Fibroblast of villous mesenchyme (primary cell): Measurements from ENCODE around the gene VOPP1. TPM values are rescaled to one million over a fixed set of nuclear protein-coding genes. Genes with fewer than 3 reads are reported as not detected.
"Not testable (repeated sequence)": the region's sequence is repeated elsewhere in the genome, so short reads cannot be mapped to it uniquely, and the experiment has no call there.

Source experiments
- DNase-seq: peaks from one replicate; pipeline ENCODE4 v3.0.0-alpha.2; 2010; ENCODE audit warnings: low read depth
- H3K4me3 ChIP-seq: 2 replicates; pipeline ENCODE4 v1.5.1; 2011; ENCODE audit warnings: low read depth, mild to moderate bottlenecking, low read length
- CTCF ChIP-seq: IDR thresholded peaks from 2 replicates; pipeline ENCODE4 v1.5.1; 2012; ENCODE audit warnings: low read depth, mild to moderate bottlenecking, low read length; ENCODE audit not compliant: insufficient read depth
- total RNA-seq: library from RNA; depleted of rRNA; stranded (reverse); fragments of >200 nt; gene quantifications from 2 replicates; pipeline ENCODE4 v1.2.3, GENCODE V29; 2012

VOPP1 gene
- total RNA-seq, 1 donor = 81.2 TPM

GRCh38 chr7:55476852-55477780, 95.2 kb downstream of the VOPP1 start:
- no peak overlapping the region for H3K4me3 ChIP-seq
- no peak for TF ChIP-seq CTCF
- no peak for DNase-seq

GRCh38 chr7:55475855-55476803, 96.2 kb downstream of the VOPP1 start:
- no peak overlapping the region for H3K4me3 ChIP-seq
- peak; percentile 53 for DNase-seq
- TF ChIP-seq CTCF = no peak

- no peak overlapping the region for H3K4me3 ChIP-seq
- no peak for TF ChIP-seq CTCF
- no peak for DNase-seq
These were observed 97.1 kb downstream of the VOPP1 start for GRCh38 chr7:55474944-55475854.

GRCh38 chr7:55473932-55474331, 98.4 kb downstream of the VOPP1 start:
- TF ChIP-seq CTCF = no peak
- DNase-seq = no peak
- no peak overlapping the region for H3K4me3 ChIP-seq

- TF ChIP-seq CTCF = no peak
- DNase-seq = no peak
- no peak overlapping the region for H3K4me3 ChIP-seq
These were observed 99.2 kb downstream of the VOPP1 start for GRCh38 chr7:55472928-55473725.

GRCh38 chr7:55472406-55472805, 99.9 kb downstream of the VOPP1 start:
- not testable (repeated sequence) for H3K4me3 ChIP-seq, DNase-seq

- not testable (repeated sequence) for DNase-seq
These were observed 100.7 kb downstream of the VOPP1 start for GRCh38 chr7:55471594-55471993.

More at GRCh38 chr7:55471594-55471993, 100.7 kb downstream of the VOPP1 start:
- H3K4me3 ChIP-seq = not testable (repeated sequence)
